Activated T-cell treated with anti-CD3 and anti-CD28 coated beads, Interleukin-2, amount 50 U/mL, for 1 hour (primary cell): ENCODE data around the gene LRP1B.

Experiments used
- DNase-seq: peaks from one replicate; pipeline ENCODE4 v3.0.0-alpha.2; 2020

Gene LRP1B

GRCh38 chr2:140257692-140258300, 1873.0 kb downstream of the LRP1B start:
- DNase-seq, result no peak

- DNase-seq, result no peak
Measured at GRCh38 chr2:140256080-140256479, 1874.7 kb downstream of the LRP1B start.

GRCh38 chr2:140249821-140250220, 1881.0 kb downstream of the LRP1B start:
- no peak for DNase-seq

GRCh38 chr2:140248623-140249022, 1882.2 kb downstream of the LRP1B start:
- no peak for DNase-seq

- DNase-seq, result no peak
Measured at GRCh38 chr2:140247451-140248195, 1883.2 kb downstream of the LRP1B start.

- no peak for DNase-seq
Measured at GRCh38 chr2:140246957-140247356, 1883.9 kb downstream of the LRP1B start.

- DNase-seq, result no peak
Measured at GRCh38 chr2:140246058-140246457, 1884.8 kb downstream of the LRP1B start.

GRCh38 chr2:140242889-140243288, 1887.9 kb downstream of the LRP1B start:
- DNase-seq, result no peak

GRCh38 chr2:140234116-140234515, 1896.7 kb downstream of the LRP1B start:
- DNase-seq, result no peak

GRCh38 chr2:140210963-140211362, 1919.9 kb downstream of the LRP1B start:
- DNase-seq, result no peak

GRCh38 chr2:140205093-140205492, 1925.7 kb downstream of the LRP1B start:
- DNase-seq, result no peak

- no peak for DNase-seq
Measured at GRCh38 chr2:140203347-140203746, 1927.5 kb downstream of the LRP1B start.

GRCh38 chr2:140201572-140201971, 1929.2 kb downstream of the LRP1B start:
- no peak for DNase-seq

- no peak for DNase-seq
Measured at GRCh38 chr2:140200764-140201163, 1930.1 kb downstream of the LRP1B start.

GRCh38 chr2:140200307-140200706, 1930.5 kb downstream of the LRP1B start:
- DNase-seq, result no peak

GRCh38 chr2:140199312-140199711, 1931.5 kb downstream of the LRP1B start:
- DNase-seq, result no peak

- no peak for DNase-seq
Measured at GRCh38 chr2:140187086-140187485, 1943.7 kb downstream of the LRP1B start.

- DNase-seq, result no peak
Measured at GRCh38 chr2:140186313-140186712, 1944.5 kb downstream of the LRP1B start.

GRCh38 chr2:140185076-140185475, 1945.7 kb downstream of the LRP1B start:
- DNase-seq, result no peak

GRCh38 chr2:140183056-140183765, 1947.6 kb downstream of the LRP1B start:
- no peak for DNase-seq
